HCT116 (cell line): ENCODE results near the gene APPL2. TPM values are rescaled to one million over a fixed set of nuclear protein-coding genes. Genes with fewer than 3 reads are reported as not detected.

Source experiments
- ATAC-seq: fragments of 200-7000 bp; cut with Tn5 transposase; 2 replicates; pipeline ENCODE4 v1.9.1; 2020; ENCODE audit warnings: mild to moderate bottlenecking, moderate library complexity
- BruUV-seq: library from RNA; stranded (reverse); fragments of 400-500 nt; replicated peaks from 2 replicates; lab custom pipeline; 2021; lab: Mats Ljungman, UMichigan
- CTCF ChIA-PET: fragments of 300-600 bp; sonication (Branson Sonifier 250); formaldehyde crosslinking; loops from one replicate; lab custom pipeline; 2021; ENCODE audit warnings: antibody characterized with exemption; lab: Charles Lee
- POLR2A ChIA-PET: fragments of 300-600, 350-600 bp; sonication (Branson Sonifier 250); formaldehyde crosslinking; loops from one replicate; lab custom pipeline; 2021; ENCODE audit warnings: antibody characterized with exemption; lab: Charles Lee
- RAD21 ChIA-PET, 2 experiments: fragments of 300-600 bp; sonication (Branson Sonifier 250); formaldehyde crosslinking; loops; one replicate each; lab custom pipeline; 2023; ENCODE audit warnings: low total read pairs in 2 of 2; ENCODE audit not compliant: uncharacterized antibody in 2 of 2, unreplicated experiment in 2 of 2, low non-redundant PET in 1 of 2; lab: Charles Lee
- DNase-seq: peaks from one replicate; pipeline ENCODE4 v3.0.0-alpha.2; 2010; ENCODE audit warnings: low read depth, low spot score
- H2AFZ ChIP-seq: fragments of 200-600 bp; shearing (Covaris generic), sonication (generic); 2 replicates; pipeline ENCODE4 v1.6.1; 2017; ENCODE audit warnings: low read depth, mixed run types, mixed read lengths, antibody characterized with exemption, low read length; ENCODE audit not compliant: poor library complexity, severe bottlenecking
- H3K27ac ChIP-seq: 2 replicates; pipeline ENCODE4 v1.5.1; 2012; ENCODE audit warnings: low read depth, low read length
- H3K27me3 ChIP-seq: fragments of 200-600 bp; sonication (generic); 2 replicates; pipeline ENCODE4 v1.6.1; 2016; ENCODE audit warnings: mixed run types, low read length, mixed read lengths; ENCODE audit not compliant: insufficient read depth
- H3K36me3 ChIP-seq, 2 experiments: fragments of 200-500 bp in 1 of 2; fragments of 200-600 bp in 1 of 2; sonication (Bioruptor generic) in 1 of 2; sonication (generic) in 1 of 2; 2 replicates each; pipeline versions ENCODE4 v1.5.1 to v1.6.1; 2014 to 2016; ENCODE audit warnings: low read length in 2 of 2, inconsistent platforms in 1 of 2, mixed read lengths in 1 of 2, mixed run types in 1 of 2; ENCODE audit not compliant: insufficient read depth in 2 of 2, control insufficient read depth in 1 of 2
- H3K4me1 ChIP-seq, 2 experiments: fragments of 200-600 bp in 1 of 2; sonication (generic) in 1 of 2; 2 replicates each; pipeline versions ENCODE4 v1.5.1 to v1.6.1; 2012 to 2017; ENCODE audit warnings: low read length in 2 of 2, inconsistent platforms in 1 of 2, mild to moderate bottlenecking in 1 of 2, mixed read lengths in 1 of 2, mixed run types in 1 of 2, moderate library complexity in 1 of 2; ENCODE audit not compliant: insufficient read depth in 2 of 2, control insufficient read depth in 1 of 2
- H3K4me2 ChIP-seq: fragments of 200-600 bp; sonication (generic); 2 replicates; pipeline ENCODE4 v1.6.1; 2017; ENCODE audit warnings: mixed run types, low read length, mixed read lengths
- H3K4me3 ChIP-seq, 2 experiments: fragments of 200-600 bp in 1 of 2; sonication (generic) in 1 of 2; replicated peaks in 1 of 2; 2 replicates each; pipeline ENCODE4 v1.5.1; 2011 to 2016; ENCODE audit warnings: low read length in 2 of 2, control low read depth in 1 of 2, low read depth in 1 of 2, mild to moderate bottlenecking in 1 of 2, mixed read lengths in 1 of 2, mixed run types in 1 of 2
- H3K79me2 ChIP-seq: fragments of 200-600 bp; sonication (generic); 2 replicates; pipeline ENCODE4 v1.6.1; 2017; ENCODE audit warnings: mild to moderate bottlenecking, mixed run types, low read length, moderate library complexity, mixed read lengths; ENCODE audit not compliant: insufficient read depth
- H3K9ac ChIP-seq: fragments of 200-600 bp; sonication (generic); 2 replicates; pipeline ENCODE4 v1.6.1; 2016; ENCODE audit warnings: low read length, mixed read lengths
- H3K9me2 ChIP-seq: fragments of 200-600 bp; sonication (generic), shearing (Covaris generic); 2 replicates; pipeline ENCODE4 v1.6.1; 2017; ENCODE audit warnings: mixed run types, mild to moderate bottlenecking, moderate library complexity; ENCODE audit not compliant: insufficient read depth
- H3K9me3 ChIP-seq, 2 experiments: fragments of 200-500 bp in 1 of 2; fragments of 200-600 bp in 1 of 2; sonication (Bioruptor generic) in 1 of 2; sonication (generic) in 1 of 2; 2 replicates each; pipeline ENCODE4 v1.6.1; 2014 to 2017; ENCODE audit warnings: low read length in 2 of 2, mixed read lengths in 2 of 2, inconsistent platforms in 1 of 2, low read depth in 1 of 2, mild to moderate bottlenecking in 1 of 2, mixed run types in 1 of 2, moderate library complexity in 1 of 2; ENCODE audit not compliant: control insufficient read depth in 1 of 2, insufficient read depth in 1 of 2
- H4K20me1 ChIP-seq: fragments of 200-600 bp; sonication (generic), shearing (Covaris generic); 2 replicates; pipeline ENCODE4 v1.6.1; 2017; ENCODE audit warnings: mixed run types, mild to moderate bottlenecking, moderate library complexity; ENCODE audit not compliant: insufficient read depth
- CBX3 ChIP-seq: IDR thresholded peaks from 2 replicates; pipeline ENCODE4 v1.6.1; 2012; ENCODE audit warnings: low read depth
- ELF1 ChIP-seq: IDR thresholded peaks from 2 replicates; pipeline ENCODE4 v1.6.1; 2012; ENCODE audit warnings: low read depth, borderline replicate concordance
- EZH2 ChIP-seq: fragments of 200-600 bp; sonication (generic); IDR thresholded peaks from 2 replicates; pipeline ENCODE4 v1.6.1; 2017; ENCODE audit warnings: antibody characterized with exemption, mixed run types
- EZH2phosphoT487 ChIP-seq: fragments of 200-600 bp; IDR thresholded peaks from 2 replicates; pipeline ENCODE4 v1.6.1; 2018; ENCODE audit warnings: antibody characterized with exemption, borderline replicate concordance
- FOSL1 ChIP-seq: IDR thresholded peaks from 2 replicates; pipeline ENCODE4 v1.6.1; 2012; ENCODE audit warnings: low read depth
- JUND ChIP-seq: IDR thresholded peaks from 2 replicates; pipeline ENCODE4 v1.6.1; 2012
- POLR2A ChIP-seq: IDR thresholded peaks from 2 replicates; pipeline ENCODE4 v1.7.0; 2011; ENCODE audit warnings: borderline replicate concordance; ENCODE audit not compliant: insufficient read depth, insufficient read length; ENCODE audit errors: extremely low read depth
- POLR2AphosphoS5 ChIP-seq: IDR thresholded peaks from 2 replicates; pipeline ENCODE4 v1.6.1; 2011; ENCODE audit warnings: mild to moderate bottlenecking, low read depth, low read length, moderate library complexity
- RAD21 ChIP-seq: IDR thresholded peaks from 2 replicates; pipeline ENCODE4 v1.6.1; 2012; ENCODE audit warnings: low read depth, mild to moderate bottlenecking
- SIN3A ChIP-seq: IDR thresholded peaks from 2 replicates; pipeline ENCODE4 v1.6.1; 2012; ENCODE audit warnings: low read depth
- SP1 ChIP-seq: IDR thresholded peaks from 2 replicates; pipeline ENCODE4 v1.6.1; 2012; ENCODE audit warnings: low read depth
- TCF7L2 ChIP-seq: IDR thresholded peaks from 2 replicates; pipeline ENCODE4 v1.7.0; 2011; ENCODE audit warnings: borderline replicate concordance, inconsistent platforms; ENCODE audit not compliant: insufficient read depth, insufficient read length; ENCODE audit errors: extremely low read depth
- YY1 ChIP-seq: IDR thresholded peaks from 2 replicates; pipeline ENCODE4 v1.6.1; 2011; ENCODE audit warnings: low read length, low read depth, moderate library complexity, mild to moderate bottlenecking; ENCODE audit not compliant: insufficient replicate concordance; ENCODE audit errors: extremely low read depth
- ZBTB33 ChIP-seq: IDR thresholded peaks from 2 replicates; pipeline ENCODE4 v1.6.1; 2011; ENCODE audit warnings: mild to moderate bottlenecking, low read length, moderate library complexity; ENCODE audit not compliant: insufficient replicate concordance; ENCODE audit errors: extremely low read depth
- ZNF274 ChIP-seq: fragments of 200-500 bp; sonication (Bioruptor generic); IDR thresholded peaks from 2 replicates; pipeline ENCODE4 v1.6.1; 2014; ENCODE audit warnings: mild to moderate bottlenecking, low read depth, low read length, inconsistent platforms
- intact Hi-C: fragments of 100-400 bp; cut with micrococcal nuclease; formaldehyde crosslinking; loops from 2 replicates; pipeline ENCODE4 v1.10.0; 2022
- total RNA-seq: library from RNA; stranded (reverse); gene quantifications from one replicate; pipeline ENCODE4 v1.2.1, GENCODE V29; 2021; ENCODE audit not compliant: unreplicated experiment

Gene APPL2
- total RNA-seq, 1 experiment from 2014 or later: 22.6 TPM

- H3K9me2 ChIP-seq: no peaks in the 10 kb centered on the region
- no peak overlapping the region for H3K4me2 ChIP-seq
- ChIA-PET RAD21 (no interaction called here), CTCF (no interaction called here), POLR2A (no interaction called here)
- intact Hi-C loops: no loop called here
- TF ChIP-seq SP1 (no peak), TCF7L2 (no peak), CBX3 (no peak), EZH2phosphoT487 (no peak), JUND (no peak), FOSL1 (no peak), ZNF274 (no peak), YY1 (no peak), ELF1 (no peak), ZBTB33 (no peak), POLR2A (no peak), POLR2AphosphoS5 (no peak), RAD21 (no peak), EZH2 (no peak), SIN3A (no peak)
- no TSS peak for BruUV-seq
- no peak overlapping the region for H3K9ac ChIP-seq
- ATAC-seq (no peak), DNase-seq (no peak)
- H3K27me3 ChIP-seq: no peaks in the 10 kb centered on the region
- H3K4me3 ChIP-seq: no peak overlapping the region
- no peaks in the 10 kb centered on the region for H3K79me2 ChIP-seq
- H3K4me1 ChIP-seq: no peaks in the 10 kb centered on the region
- H2AFZ ChIP-seq: no peak overlapping the region
- H3K36me3 ChIP-seq: peaks cover 0 to 3% of the 10 kb centered on the region in 2 experiments; a peak in 1 of 4 replicates
- H3K9me3 ChIP-seq: no peaks in the 10 kb centered on the region
- H4K20me1 ChIP-seq: no peaks in the 10 kb centered on the region
- no peak overlapping the region for H3K27ac ChIP-seq
These were observed 12.1 kb downstream of the APPL2 start for GRCh38 chr12:105223884-105224283.
